ENCODE results near the gene MYBBP1A.
A peak's percentile ranks its signal among the peaks of the same experiment; 100 is the strongest.
"Not testable (repeated sequence)": the region's sequence is repeated elsewhere in the genome, so short reads cannot be mapped to it uniquely, and the experiment has no call there.

Gene MYBBP1A

DNA sequence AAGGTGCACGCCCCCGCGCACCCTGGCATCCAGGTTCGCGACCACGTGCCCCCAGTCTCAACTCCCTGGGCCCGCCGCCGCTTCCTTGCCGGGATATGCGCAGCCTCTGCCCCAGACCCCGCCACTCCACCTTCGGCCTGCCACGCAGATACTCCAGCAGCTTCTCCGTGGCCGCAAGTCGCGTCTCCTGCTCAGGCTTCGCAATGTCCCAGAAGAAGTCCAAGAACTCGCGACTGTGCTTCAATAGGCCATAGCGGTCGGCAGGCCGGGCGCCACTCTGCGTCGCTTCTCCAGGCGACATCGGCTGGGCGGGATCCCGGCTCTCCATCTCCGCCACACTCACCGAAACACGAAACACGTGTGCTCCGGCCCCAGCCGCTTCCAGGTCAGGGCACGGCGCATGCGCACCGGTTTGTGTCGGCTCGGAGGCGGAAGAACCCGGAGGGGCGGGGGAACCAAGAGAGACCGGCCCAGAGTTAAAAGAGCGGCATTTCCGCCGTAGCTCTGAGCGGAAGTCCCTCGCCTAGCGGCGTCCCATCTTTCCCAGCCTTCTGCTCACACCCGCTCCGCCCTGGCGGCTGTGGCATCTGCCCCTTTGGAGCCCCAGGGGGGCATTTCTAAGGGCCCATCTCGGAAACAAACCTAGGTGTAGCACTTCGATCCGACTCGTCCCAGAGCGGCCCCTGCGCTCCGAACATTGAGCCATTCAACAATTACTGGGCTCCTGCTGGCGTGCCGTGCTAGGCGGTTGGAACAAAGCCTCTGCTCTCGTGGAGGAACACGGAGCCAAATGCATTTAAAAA, at the start of gene MYBBP1A:
Gene MYBBP1A (minus strand): TSS at position 388 of the 803 bp plus-strand sequence. CDS start 60 bp downstream, at position 328.
- peak; percentile 95 for DNase-seq (ENCODE audit: low spot score)

GRCh38 chr17:4604736-4605135, 49.6 kb upstream of the MYBBP1A start:
- DNase-seq (ENCODE audit: low spot score): not testable (repeated sequence)

DNA sequence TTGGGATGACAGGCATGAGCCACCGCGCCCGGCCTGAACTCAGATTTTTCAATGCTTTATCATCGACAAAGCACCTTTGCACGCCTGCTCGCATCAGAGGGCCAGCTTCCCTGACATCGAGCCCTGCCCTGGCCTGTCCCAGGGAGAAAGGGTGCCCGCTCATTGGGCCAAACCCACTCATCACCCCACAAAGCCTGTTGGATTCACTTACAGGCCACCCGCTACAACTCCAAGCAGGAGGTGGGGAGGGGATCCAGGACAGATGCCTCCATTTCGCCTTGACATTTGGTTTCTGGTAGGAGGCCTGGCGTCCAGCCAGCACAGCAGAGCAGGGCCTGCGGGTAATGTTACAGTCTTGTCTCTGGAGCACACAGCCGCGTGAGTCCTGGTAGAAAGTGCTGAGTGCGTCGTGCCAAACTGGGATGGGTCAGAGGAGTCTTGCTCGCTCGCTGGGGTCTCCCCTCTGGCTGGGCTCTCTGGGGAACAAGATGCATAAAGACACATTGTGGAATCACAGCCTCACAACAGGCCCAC, 49.0 kb upstream of the MYBBP1A start:
- DNase-seq (ENCODE audit: low spot score): no peak

GRCh38 chr17:4602041-4602440, 46.9 kb upstream of the MYBBP1A start:
- DNase-seq (ENCODE audit: low spot score): no peak

GRCh38 chr17:4601326-4601725, 46.1 kb upstream of the MYBBP1A start:
- no peak for DNase-seq (ENCODE audit: low spot score)

GRCh38 chr17:4600563-4600962, 45.4 kb upstream of the MYBBP1A start:
- DNase-seq (ENCODE audit: low spot score): no peak

DNA sequence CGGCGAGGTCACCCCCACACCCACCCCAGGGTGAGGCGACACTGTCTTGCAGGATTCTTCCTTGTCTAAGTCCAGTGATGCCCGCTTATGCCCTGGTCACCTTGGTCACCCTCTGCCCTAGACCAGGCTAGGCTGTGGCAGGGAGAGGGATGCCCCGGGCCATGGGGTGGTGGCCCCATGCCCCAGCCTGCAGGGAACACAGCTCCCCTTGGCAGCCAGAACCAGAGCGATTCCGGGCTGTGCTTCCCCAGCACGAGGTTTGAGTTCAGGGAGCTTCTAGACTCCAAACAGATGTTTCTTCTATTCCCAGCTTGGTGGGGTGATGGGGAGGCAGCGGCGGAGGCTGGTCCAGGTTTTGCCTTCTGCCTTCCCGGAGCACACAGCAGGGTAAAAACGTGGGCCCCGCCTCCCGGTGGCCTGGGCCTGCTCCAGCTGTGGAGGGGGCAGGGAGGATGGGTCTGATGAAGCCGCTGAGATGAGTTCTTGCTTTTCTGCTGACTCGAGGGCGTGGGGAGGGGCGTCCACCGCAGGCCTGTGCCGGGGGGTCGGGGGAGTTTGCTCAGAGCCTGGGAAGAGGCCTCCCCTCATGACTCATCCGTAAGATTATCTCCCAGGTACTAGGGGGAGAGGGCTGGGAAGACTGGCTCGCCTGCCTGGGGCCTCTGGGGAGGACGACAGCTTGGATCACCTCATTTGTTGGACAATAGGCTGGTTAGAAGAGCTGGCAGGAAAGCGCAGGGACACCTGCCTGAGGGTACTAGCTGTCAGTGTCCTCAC, 44.5 kb upstream of the MYBBP1A start:
- DNase-seq (ENCODE audit: low spot score): no peak

DNA sequence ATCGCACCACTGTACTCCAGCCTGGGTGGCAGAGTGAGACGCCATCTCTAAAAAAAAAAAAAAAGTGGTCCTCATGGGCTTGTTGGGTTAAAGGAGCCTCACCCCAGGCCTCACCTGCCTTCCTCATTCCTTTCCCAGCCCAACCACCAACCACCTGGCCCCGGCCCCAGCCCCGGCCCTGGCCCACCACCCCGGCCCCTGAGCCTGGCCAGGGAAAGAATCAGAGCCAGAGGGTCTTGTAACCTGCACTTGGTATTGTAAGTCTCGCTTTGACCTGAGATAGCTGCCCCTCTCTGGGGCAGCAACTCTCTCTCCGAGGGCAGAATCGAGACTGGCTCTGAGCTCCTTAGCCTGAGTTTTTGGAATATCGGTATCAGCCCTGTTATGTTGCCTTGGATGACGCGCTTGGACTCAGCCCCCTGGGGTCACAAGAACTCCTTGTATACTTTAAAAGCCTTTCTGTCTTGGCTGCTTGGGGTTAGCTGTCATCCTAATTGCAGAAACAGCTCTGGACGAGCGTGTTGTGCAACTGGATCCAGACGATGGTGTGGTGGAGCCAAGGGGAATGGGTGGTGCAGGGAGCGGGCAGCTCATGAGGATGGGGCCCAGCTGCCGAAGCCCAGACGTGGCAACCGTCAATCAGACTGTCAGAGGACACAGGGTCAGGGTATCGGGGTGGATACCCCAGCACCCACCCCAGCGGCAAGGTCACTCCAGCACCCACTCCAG, 43.8 kb upstream of the MYBBP1A start:
- no peak for DNase-seq (ENCODE audit: low spot score)

- no peak for DNase-seq (ENCODE audit: low spot score)
Observed at GRCh38 chr17:4597975-4598374, 42.8 kb upstream of the MYBBP1A start.

DNA sequence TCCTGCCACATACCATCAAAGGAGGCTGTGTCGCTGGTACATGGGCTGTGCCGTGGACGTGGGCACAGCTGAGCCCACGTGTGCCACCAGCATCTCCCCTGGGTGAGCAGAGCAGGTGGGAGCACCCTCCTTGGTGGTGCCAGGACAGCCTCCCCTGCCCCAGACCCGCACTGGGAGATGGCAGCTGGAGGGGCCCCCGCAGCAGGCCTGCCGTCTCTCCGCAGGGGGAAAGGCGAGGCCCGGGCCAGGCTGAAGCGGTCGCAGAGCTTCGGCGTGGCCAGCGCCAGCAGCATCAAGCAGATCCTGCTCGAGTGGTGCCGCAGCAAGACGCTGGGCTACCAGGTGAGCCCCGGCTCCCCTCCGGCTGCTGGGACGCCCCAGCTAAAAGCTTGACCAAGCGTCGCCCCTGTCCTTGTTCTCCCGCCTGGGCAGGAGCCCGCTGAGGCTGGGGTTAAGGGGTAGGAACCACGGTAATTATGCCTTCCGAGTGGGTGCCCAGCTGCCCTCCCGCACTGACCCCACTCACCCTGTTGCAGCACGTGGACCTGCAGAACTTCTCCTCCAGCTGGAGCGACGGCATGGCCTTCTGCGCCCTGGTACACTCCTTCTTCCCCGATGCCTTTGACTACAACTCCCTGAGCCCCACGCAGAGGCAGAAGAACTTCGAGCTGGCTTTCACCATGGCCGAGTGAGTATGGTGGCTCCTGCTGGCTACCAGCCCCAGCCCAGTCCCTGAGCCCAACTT, 41.6 kb upstream of the MYBBP1A start:
- DNase-seq (ENCODE audit: low spot score): no peak

DNA sequence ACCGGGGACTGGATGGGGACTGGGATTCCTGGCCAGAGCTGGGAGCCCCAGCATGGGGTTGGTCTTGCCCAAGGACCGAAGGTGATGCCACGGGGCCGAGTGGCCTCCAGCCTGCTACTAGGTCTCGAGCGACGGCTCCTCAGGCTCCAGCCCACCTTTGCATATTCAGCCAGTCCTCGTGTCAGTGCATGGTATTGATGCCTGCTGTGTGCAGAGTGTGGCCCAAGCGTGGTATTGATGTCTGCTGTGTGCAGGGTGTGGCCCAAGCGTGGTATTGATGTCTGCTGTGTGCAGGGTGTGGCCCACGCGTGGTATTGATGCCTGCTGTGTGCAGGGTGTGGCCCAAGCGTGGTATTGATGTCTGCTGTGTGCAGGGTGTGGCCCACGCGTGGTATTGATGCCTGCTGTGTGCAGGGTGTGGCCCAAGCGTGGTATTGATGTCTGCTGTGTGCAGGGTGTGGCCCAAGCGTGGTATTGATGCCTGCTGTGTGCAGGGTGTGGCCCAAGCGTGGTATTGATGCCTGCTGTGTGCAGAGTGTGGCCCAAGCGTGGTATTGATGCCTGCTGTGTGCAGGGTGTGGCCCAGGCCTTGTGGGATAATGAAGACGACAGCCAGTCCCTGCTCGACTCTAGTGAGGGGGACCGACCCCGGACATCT, 40.6 kb upstream of the MYBBP1A start:
- DNase-seq (ENCODE audit: low spot score): not testable (repeated sequence)

DNA sequence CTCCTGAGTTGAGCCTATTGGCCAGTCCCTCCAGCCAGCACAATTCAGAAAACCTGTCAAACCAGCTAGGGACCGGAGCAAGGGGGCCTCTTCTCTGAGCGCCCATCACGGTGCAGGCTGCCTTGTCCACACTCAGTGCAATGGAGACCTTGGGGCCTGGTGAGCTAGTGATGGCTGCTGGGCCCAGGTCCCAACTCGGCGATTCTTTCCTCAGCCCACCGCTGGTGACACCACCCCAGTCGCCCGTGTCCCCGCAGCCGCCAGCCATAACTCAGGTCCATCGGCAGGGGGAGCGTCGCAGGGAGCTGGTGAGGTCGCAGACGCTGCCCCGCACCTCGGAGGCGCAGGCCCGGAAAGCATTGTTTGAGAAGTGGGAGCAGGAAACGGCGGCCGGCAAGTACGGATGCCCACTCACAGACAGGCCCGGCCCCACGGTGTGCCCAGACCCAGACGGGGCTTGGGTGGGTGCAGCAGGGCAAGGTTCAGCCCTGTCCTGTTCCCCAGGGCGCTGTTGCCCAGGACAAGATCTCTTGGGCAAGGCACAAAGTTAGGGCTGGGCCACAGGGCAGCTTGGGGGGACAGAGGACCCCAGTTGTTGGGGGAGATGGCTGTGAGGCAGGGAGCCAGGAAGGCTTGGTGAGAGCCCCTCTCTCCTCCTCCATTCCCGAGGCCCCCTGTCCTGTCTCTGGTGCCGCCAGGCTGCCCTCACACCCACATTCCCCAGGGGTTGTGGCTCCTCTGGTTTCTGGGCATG, 39.9 kb upstream of the MYBBP1A start:
- no peak for DNase-seq (ENCODE audit: low spot score)

- no peak for DNase-seq (ENCODE audit: low spot score)
Observed at GRCh38 chr17:4594406-4594805, 39.2 kb upstream of the MYBBP1A start.

DNA sequence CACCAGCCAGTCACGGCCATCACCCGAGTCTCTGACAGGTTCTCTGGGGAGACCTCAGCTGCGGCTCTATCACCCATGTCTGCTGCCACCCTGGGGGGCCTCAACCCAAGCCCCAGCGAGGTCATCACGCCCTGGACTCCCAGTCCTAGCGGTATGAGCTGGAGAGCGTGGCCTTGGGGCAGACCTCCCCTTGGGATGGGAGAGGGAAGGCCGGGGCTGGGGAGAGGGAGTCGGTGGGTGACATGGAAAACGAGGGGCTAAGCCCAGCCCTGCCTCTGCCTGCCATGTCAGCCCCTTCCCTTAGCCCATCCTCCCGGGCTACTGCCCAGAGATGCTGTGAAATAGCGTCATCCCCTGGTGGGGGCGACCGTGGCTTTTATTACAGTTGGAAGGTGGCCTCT, 37.8 kb upstream of the MYBBP1A start:
- DNase-seq (ENCODE audit: low spot score): no peak

- no peak for DNase-seq (ENCODE audit: low spot score)
Observed at GRCh38 chr17:4592240-4593005, 37.2 kb upstream of the MYBBP1A start.

GRCh38 chr17:4591529-4591928, 36.3 kb upstream of the MYBBP1A start:
- no peak for DNase-seq (ENCODE audit: low spot score)

DNA sequence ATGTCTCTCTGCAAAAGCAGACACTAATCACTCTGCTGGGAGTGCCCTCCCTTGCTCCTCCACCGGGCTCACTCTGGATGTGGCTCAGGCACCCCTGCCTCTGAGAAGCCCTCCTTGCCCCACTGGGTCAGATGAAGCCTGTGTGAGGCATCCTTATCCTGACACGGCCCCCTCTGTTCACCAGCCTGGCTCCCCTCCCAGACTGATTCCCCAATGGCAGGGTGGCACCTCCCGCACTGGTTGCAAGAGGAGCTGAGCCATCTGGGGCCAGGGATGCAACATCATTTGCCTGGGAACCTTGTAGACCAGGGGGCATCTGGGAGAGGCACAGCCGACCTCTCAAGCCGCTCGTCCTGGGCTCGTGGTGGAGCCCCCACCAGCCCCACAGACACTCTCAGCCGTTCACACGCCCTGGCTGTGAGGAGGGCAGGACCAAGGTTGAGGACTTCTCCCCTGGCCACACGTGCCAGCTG, 35.8 kb upstream of the MYBBP1A start:
- DNase-seq (ENCODE audit: low spot score): no peak

GRCh38 chr17:4590042-4590441, 34.9 kb upstream of the MYBBP1A start:
- DNase-seq (ENCODE audit: low spot score): not testable (repeated sequence)

DNA sequence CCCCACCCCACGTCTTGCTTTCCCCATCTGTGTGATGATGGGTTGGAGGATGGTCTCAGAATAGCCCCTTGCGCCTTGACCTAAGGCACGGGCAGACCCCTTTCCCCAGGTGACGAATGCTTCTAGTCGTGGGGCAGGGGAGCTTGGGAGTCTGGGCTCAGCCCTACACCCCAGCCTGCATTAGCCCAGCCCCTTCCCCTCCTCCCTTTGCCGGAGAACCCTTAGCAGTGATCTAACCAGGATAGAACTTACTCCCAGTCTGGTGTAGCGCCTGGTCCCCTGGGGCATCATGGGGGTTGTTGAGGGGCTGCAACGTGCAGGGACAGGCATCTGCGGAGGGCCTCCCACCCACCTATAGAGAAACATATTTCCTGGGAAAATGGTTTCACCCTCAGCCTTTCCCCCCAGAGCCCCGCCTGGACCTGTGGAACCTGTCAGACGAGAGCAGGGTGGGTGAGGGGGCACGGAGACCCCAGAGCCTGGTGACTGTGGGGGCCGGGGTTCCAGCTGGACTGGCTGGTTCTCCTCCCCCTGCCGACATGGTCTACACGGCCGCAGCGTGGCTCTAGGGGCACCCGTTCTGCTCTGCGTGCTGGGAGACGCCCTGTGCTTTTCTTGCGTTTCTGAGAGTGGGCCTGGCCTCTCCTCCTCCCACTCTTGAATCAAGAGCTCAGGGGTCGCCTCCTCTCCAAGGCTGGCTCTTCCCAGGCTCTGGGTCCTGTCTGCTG, 33.9 kb upstream of the MYBBP1A start:
- DNase-seq (ENCODE audit: low spot score): no peak

Data from D341Med (cell line).